Coronary artery (tissue), 2 donors: Measurements from ENCODE around the gene PARG.
"Not testable (repeated sequence)": the region's sequence is repeated elsewhere in the genome, so short reads cannot be mapped to it uniquely, and the experiment has no call there.

Experiments used
- DNase-seq: peaks from one replicate; pipeline ENCODE4 v3.0.0-alpha.2; 2017; ENCODE audit warnings: low spot score
- H3K27ac ChIP-seq, 2 donors: fragments of 200-600 bp; sonication (generic); one replicate each; pipeline ENCODE4 v1.5.1; 2016 to 2019
- H3K4me3 ChIP-seq: fragments of 200-600 bp; sonication (generic); 2 replicates; pipeline ENCODE4 v1.5.1; 2016; ENCODE audit warnings: mild to moderate bottlenecking, moderate library complexity

PARG gene

DNA sequence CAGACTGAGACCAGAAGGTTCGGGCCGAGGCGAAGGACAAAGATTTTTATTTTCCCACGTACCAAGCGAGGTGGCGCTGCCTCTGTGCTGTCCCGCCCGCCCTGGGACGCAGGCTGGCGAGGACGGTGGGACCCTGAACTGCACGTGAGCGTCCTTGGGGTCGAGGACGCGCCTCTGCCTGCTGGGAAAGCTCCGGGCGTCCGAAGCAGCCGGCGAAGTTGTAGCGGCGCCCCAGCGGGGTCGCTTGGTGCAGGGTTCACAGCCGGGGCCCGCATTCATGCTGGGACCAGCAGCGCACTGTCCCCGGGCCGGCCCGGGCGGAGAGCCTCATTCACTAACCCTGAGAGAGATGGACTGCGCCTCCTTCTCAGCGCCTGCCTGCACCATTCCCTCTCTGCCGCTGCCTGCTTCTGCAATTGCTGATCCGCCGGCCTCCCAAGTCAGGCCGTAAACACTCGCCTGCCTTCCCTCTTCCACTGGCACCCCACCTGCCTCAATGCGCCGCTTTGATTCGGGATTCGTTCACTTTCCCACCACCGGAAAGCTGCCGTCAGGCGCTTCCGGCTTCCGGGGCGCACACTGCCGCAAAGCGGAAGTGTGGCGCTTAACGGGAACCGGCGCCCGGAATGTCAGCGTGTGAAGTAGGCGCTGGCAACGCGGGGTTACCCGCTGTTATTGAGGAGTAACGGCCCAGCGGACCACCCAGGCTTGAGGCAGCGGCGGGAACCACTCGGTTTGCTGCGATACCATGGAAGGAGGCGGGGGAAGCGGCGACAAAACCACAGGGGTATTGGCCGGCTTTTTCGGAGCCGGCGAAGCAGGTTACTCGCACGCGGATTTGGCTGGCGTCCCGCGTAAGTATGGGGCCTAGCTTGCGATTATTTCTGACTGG lies at the start of gene PARG, which contains the start of gene TIMM23B:
Gene PARG (minus strand): TSS at position 581 of the 892 bp plus-strand sequence. CDS start 302 bp downstream, at position 279.
Gene TIMM23B (plus strand): TSS at position 607 of the 892 bp plus-strand sequence. CDS start 142 bp downstream, at position 749.
- Histone ChIP-seq H3K4me3 (peak within 1 kb of the TSS; percentile 95), H3K27ac (peak within 1 kb of the TSS; percentile 56 to 84)
- peak; percentile 78 for DNase-seq

DNA sequence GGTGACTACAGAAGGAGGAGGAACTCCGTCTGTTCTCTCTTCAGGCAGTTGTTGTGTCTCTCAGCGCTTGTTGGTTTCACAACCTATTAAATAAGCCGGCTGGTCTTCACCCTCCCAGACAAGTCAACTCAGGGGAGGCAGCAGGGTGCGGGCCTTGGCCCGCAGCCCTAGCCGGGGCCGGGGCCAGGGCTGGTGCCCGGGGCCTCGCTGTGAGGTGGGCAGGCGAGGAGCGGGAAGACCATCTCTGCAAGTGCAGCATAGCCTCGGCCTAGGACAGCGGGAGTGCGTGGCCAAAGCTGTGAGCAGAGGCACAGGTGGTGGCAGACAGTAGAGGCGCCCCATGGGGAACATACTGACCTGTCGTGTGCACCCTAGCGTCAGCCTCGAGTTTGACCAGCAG lies 46.5 kb upstream of the PARG start, which contains the start of gene AGAP6:
Gene AGAP6 (plus strand): TSS at position 31 of the 400 bp plus-strand sequence. CDS start 310 bp downstream, at position 341.
- not testable (repeated sequence) for H3K4me3 ChIP-seq, DNase-seq, H3K27ac ChIP-seq

DNA sequence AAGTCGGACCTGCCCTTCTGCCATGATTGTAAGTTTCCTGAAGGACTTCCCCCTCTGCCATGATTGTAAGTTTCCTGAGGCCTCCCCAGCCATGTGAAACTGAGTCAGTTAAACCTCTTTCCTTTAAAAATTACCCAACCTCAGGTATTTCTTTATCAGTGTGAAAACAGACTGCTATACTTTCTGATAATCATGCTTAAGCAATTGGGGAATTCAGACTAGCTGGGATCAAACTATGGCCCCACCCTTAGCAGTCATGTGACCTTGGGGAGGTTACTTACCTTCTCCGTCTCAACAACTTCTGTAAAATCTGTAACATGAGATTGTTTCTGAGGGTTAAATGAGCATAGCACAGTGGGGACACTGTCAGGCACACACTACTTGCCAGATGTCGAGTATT lies 45.4 kb upstream of the PARG start:
- not testable (repeated sequence) for H3K27ac ChIP-seq, DNase-seq, H3K4me3 ChIP-seq

DNA sequence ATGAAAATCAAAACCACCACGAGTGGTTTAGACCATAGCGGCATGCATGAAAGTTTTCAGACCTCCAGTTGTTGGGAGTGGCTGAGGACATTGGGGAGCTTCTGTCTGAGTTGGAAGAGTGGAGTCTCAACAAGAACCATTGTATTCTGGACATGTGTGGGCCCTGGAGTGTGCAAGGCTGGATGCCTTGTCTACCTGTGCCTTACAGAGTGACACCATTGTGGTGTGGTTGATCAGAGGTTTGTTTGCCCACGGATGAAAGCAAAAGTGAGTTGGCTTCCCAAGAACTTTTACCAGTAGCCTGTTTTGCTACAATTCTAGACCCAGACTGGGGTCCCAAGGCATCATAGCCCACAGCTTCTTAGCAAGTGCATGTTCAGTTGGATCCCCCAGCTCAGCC lies 35.9 kb upstream of the PARG start:
- DNase-seq, H3K4me3 ChIP-seq, H3K27ac ChIP-seq: not testable (repeated sequence)

DNA sequence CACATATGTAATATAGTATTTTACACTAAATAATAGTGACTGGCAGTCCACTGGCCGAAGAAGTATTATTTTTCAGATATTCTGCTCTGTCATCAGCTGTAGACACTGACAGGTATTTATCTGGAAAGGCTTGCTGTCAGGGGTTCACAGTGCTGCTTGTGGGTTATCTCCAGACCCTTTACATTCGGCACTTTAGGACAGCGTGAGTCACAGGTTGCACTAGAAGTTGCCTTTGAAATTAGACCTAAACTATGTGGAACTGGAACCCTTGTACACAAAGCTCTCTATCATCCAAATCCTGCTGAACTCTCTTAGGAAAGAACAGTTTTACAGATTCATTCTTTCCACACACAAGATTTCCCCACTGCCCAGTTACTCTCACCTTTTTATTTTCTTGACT lies 30.3 kb upstream of the PARG start:
- H3K4me3 ChIP-seq, DNase-seq, H3K27ac ChIP-seq: not testable (repeated sequence)

DNA sequence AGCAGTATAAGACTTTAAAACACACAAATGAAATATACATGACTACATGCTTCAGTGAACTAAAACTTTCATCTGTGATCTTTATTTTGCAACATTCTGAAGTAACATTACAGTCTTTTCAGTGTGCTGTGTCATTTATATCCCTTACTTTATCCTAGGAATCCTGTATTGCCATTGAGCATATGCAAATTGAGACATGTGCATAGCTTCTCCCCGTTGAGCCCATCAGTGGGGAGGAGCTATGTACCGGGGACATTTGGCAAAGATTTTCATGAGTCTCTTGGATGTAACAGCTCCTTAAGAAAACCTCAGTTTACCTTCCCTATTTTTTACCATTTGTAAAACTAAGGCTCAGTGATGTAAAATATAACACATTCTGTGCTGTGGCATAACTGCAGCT lies 29.6 kb upstream of the PARG start:
- DNase-seq, H3K4me3 ChIP-seq, H3K27ac ChIP-seq: not testable (repeated sequence)

DNA sequence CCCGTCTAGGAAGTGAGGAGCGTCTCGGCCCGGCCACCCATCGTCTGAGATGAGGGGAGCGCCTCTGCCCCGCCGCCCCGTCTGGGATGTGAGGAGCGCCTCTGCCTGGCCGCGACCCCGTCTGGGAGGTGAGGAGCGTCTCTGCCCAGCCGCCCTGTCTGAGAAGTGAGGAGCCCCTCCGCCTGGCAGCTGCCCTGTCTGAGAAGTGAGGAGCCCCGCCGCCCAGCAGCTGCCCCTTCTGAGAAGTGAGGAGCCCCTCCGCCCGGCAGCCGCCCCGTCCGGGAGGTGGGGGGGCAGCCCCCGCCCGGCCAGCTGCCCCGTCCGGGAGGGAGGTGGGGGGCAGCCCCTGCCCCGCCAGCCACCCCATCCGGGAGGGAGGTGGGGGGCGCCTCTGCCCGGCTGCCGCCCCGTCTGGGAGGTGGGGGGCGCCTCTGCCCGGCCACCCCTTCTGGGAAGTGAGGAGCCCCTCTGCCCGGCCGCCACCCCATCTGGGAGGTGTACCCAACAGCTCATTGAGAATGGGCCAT lies 28.6 kb upstream of the PARG start:
- not testable (repeated sequence) for DNase-seq, H3K4me3 ChIP-seq, H3K27ac ChIP-seq

DNA sequence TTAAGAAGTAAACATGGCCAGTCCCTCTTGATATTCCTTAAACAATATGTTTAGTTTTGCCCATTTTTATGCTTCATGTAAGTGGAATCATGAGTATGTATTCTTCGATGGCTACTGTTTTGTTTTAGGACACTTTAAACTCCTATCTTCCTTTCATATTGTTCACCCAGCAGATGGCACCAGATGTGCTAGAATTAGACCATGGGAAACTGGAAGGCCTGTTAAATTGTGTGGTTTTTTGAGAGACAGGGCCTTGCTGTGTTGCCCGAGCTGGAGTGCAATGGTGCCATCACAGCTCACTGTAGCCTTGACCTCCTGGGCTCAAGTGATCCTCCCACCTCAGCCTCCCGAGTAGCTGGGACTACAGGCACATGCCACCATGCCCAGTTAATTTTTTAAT lies 11.3 kb upstream of the PARG start:
- not testable (repeated sequence) for H3K27ac ChIP-seq, DNase-seq

DNA sequence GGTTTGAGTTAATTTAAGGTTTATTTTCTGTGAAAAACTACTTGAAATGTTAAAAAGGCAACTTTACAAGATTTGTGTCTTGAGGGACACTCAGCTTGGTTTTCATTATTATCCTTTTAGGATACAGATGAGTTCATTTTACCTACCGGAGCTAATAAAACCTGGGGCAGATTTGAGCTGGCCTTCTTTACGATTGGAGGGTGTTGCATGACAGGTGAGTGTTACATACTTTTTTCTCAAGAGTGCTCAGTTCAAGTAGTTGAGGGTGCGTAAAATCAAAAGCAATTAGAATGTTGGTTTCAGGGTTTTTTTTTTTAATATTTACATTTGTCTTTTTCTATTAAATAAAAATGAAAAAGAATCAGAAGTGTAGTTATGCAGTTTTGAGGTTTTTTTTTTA lies 10.2 kb upstream of the PARG start:
- not testable (repeated sequence) for H3K27ac ChIP-seq, H3K4me3 ChIP-seq, DNase-seq

More for the DNA sequence above, 11.3 kb upstream of the PARG start:
- H3K4me3 ChIP-seq: not testable (repeated sequence)

DNA sequence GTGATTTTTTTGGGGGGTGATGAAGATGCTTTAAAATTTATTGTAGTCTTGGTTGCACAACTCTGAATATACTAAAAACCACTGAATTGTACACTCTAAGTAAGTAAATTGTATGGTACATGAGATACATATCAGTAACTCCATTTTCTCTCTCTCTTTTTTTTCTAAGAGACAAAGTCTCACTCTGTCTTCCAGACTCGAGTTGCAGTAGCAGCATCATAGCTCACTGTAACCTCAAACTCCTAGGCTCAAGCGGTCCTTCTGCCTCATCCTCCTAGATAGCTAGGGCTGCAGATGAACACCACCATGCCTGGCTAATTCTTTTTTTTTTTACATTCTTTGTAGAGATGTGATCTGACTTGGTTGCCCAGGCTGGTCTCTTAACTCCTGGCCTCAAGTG lies 6.9 kb upstream of the PARG start:
- not testable (repeated sequence) for DNase-seq, H3K27ac ChIP-seq, H3K4me3 ChIP-seq

DNA sequence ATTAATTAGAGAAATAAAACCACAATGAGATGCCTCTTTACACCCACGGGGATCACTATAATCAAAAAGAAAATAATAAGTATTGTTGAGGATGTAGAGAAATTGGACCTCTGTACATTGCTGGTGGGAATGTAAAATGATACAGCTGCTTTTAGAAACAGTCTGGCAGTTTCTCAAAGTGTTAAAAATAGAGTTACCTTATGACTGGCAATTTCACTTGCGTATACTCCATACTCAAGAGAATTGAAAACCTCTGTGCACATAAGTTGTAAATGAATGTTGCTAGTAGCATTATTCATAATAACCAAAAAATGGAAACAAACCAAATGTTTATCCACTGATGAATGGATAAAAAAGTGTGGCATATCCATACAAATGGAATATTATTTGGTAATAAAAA lies 6.3 kb upstream of the PARG start:
- H3K27ac ChIP-seq, H3K4me3 ChIP-seq, DNase-seq: not testable (repeated sequence)

DNA sequence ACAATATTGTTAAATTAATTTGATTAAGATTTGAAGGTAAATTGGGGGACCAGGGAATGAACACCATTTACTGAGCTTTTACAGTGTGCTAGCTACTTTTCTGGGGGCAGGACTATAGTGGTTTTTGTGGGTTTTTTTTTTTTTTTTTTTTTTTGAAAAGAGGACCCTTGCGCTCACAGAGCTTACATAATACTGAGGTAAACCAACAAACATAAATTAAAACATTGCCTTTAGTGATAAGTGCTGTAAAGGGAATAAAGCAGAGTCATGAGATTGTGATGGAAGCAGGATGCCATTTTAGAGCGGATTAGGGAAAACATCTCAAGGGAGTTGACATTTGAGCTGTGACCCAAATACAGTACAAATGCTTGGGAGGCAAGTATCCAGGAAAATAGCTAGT lies 1.8 kb upstream of the PARG start:
- H3K27ac ChIP-seq, H3K4me3 ChIP-seq, DNase-seq: not testable (repeated sequence)

DNA sequence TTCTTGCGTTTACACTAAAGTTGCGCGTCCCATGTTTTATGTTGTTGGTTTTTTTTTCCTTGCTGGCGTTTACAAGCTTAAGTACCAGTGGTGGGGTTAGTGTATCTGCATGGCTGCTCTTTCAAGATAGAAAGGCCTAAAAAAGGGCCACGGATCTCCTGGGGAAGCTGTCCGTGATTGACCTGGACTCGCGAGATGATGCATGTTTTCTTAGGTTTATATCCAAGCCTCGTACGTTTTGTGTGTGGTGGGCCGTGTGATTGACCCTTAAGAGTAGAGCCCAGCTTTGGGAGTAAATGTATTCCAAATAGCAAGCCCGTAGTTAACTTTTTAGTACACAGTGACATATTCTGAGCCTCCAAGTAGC lies 495 bp upstream of the PARG start:
- peak overlapping the region in 1 of 2 donors; percentile 84 for H3K27ac ChIP-seq
- DNase-seq: not testable (repeated sequence)

DNA sequence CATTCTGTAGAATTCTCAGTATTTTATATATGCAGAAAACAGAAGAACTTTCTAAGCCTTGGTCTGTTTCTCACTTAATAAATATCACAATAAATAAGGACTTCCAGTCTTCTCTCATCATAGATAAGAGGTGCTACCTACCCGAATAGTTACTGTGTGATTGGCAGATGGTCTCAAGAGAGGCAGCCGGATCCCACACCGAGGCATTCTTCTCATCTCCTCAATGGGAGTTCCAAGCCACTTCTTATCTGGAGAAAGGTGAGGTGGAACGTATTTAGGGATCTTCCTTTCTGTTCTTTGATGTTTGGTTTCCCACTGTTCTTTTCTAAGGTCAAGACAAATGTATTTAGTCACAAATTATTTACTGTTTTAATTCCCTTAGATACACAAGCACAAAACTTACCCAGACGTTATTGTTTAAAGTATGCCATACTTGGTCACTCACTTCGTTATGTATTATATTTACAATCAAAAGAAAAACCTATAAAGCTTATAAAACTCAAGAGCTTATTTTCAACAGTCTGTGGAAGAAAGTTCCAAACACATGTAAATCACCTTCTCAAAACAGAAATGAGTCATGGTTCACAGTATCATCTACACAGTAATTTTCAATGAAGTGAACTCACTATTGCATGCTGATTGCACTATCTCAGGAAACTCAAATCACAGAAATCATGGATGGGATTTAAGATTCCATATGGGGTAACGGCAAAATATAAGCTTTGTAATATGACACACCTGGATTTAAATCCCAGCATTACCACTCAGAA lies 9.7 kb downstream of the PARG start:
- not testable (repeated sequence) for H3K4me3 ChIP-seq, DNase-seq, H3K27ac ChIP-seq

More for the DNA sequence above, 495 bp upstream of the PARG start:
- H3K4me3 ChIP-seq: peak overlapping the region; percentile 95

DNA sequence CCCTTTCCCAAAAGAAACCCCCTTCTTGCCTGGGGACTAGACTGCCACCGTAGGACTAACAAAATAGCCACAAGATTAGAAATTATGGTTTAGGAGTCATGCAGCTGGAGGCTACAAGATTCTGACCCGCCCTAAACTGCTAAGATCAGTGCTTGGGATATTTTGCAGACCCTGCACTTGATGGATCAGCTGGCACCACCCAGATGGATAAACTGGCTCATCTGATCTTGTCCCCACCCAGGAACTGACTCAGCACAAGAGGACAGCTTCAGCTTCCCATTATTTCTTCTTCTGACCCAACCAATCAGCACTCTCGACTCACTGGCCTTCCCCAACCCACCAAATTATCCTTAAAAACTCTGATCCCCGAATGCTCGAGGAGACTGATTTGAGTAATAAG lies 10.6 kb downstream of the PARG start:
- not testable (repeated sequence) for H3K4me3 ChIP-seq, DNase-seq, H3K27ac ChIP-seq

DNA sequence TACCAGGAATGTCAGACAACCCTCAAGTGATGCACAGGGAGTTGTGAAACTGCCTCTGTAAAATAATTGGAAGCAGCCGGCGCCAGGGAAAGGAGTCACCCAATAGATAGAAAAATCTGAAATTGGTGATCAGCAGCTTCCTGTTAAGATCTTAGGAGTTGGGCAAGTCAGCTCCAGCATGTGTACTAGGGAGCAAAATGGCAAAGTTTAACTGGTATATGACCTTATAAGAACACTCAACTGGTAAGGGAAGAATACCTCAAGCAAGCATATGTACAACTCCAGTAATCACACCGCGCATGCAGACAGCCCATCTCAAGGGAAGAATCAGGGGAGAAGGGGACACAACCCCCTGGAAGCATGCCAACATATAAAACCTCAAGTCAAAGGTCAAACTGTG lies 18.3 kb downstream of the PARG start:
- not testable (repeated sequence) for H3K27ac ChIP-seq, DNase-seq, H3K4me3 ChIP-seq

DNA sequence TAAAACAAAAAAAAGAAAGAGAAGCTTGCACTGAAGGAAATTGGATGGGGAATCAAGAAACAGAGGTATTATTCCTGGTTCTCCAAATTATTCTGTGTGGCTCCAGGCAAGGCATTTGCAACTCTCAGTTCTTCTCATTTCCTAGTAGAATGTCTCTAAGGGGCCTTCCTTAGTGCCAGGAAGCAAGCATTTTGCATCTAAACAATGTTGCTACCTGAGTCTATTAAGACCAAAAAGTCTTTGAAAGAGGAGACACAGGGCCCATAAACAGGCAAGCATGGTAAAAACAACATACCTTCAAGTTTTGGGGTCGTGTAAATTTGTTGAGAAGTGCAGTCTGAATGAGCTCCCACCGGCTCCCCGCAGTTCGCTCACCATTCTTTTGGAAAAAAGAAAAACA lies 19.8 kb downstream of the PARG start:
- not testable (repeated sequence) for H3K4me3 ChIP-seq, H3K27ac ChIP-seq, DNase-seq

DNA sequence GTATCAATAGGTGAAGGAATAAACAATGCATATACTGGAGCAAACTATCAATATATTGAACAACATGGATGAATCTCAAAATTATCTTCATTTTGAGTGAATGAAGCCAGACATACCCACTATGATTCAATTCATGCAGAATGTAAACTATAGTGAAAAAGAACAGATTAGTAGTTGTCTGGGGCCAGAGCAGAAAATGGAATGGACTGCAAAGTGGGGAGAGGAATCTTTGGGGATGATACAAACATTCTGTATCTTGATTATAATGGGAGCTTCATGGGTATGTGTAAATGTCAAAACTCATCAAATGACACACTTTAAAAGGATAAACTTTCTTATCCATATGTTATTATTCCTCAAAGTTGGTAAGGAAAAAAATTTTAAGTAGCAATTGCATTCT lies 23.9 kb downstream of the PARG start:
- not testable (repeated sequence) for H3K4me3 ChIP-seq, DNase-seq

DNA sequence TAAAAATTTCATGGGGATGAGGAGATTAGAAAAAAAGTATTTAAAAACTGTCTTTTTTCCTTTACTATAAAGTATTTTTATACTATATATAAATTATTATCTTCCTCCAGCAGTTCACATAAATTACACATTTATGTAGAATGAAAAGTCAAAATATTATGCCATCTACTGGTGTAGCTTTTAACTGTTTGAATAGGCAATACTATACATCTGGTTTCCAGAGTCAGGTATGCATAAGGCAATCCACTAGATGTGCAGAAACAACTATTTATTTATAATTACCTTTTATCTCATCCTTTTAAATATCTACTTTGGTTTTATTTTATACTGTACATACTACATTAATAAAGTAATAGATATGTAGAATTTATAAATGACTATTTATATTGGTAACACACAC lies 25.4 kb downstream of the PARG start:
- not testable (repeated sequence) for DNase-seq, H3K27ac ChIP-seq, H3K4me3 ChIP-seq

More for the DNA sequence above, 23.9 kb downstream of the PARG start:
- not testable (repeated sequence) for H3K27ac ChIP-seq
